Left lung (tissue), 10 donors: ENCODE results near the gene CLOCK. TPM values are rescaled to one million over a fixed set of nuclear protein-coding genes. Genes with fewer than 3 reads are reported as not detected.

Source experiments
- ATAC-seq: fragments of 200-7000 bp; cut with Tn5 transposase; one replicate; pipeline ENCODE4 v1.9.1; 2020; ENCODE audit warnings: moderate library complexity
- DNase-seq, 4 donors: peaks; one replicate each; pipeline ENCODE4 v3.0.0-alpha.2; 2013 to 2020
- H3K27ac ChIP-seq, 2 donors: fragments of 200-600 bp; sonication (generic) in 1 of 2; one replicate each; pipeline versions ENCODE4 v1.5.0 to v1.8.0; 2020 to 2021
- H3K27me3 ChIP-seq, 2 donors: fragments of 200-600 bp; sonication (generic) in 1 of 2; one replicate each; pipeline versions ENCODE4 v1.5.0 to v1.8.0; 2020 to 2021
- H3K36me3 ChIP-seq, 2 donors: fragments of 200-600 bp; sonication (generic) in 1 of 2; one replicate each; pipeline versions ENCODE4 v1.5.0 to v1.8.0; 2020 to 2021
- H3K4me1 ChIP-seq, 2 donors: fragments of 200-600 bp; one replicate each; pipeline ENCODE4 v1.8.0; 2021
- H3K4me3 ChIP-seq, 2 donors: fragments of 200-600 bp; sonication (generic) in 1 of 2; one replicate each; pipeline versions ENCODE4 v1.5.0 to v1.8.0; 2020 to 2021; ENCODE audit warnings: mild to moderate bottlenecking in 1 of 2
- H3K9me3 ChIP-seq, 2 donors: fragments of 200-600 bp; sonication (generic) in 1 of 2; one replicate each; pipeline versions ENCODE4 v1.5.0 to v1.8.0; 2020 to 2021
- intact Hi-C, 2 donors: fragments of 100-400 bp; cut with DNase I; formaldehyde crosslinking; loops; one replicate each; pipeline versions ENCODE4 v1.11.2 to v1.14.2; 2022
- polyA plus RNA-seq, 6 donors: library from polyadenylated mRNA; unstranded; fragments of 120-200 nt; gene quantifications; one replicate each; pipeline ENCODE4 v1.2.1, GENCODE V29; 2013; ENCODE audit not compliant: insufficient read length in 6 of 6
- total RNA-seq, 2 donors: library from RNA; stranded (reverse); fragmentation: NEBNext Ultra II Directional; extraction: Animal tissue kit (Norgen Biotek cat#: 25700); gene quantifications; one replicate each; pipeline ENCODE4 v1.2.1, GENCODE V29; 2021
- TF ChIP-seq, protein P1 (sequence below), 2 donors: fragments of 200-600 bp; sonication (generic) in 1 of 2; IDR thresholded peaks; one replicate each; pipeline versions ENCODE4 v1.5.0 to v1.8.0; 2021; ENCODE audit warnings: antibody characterized with exemption in 2 of 2
- donor health status: DM: no; HTN: yes; CAD: no.
- donor health status: DM: no; HTN: no; CAD: no.

The CLOCK gene
- total and polyA plus RNA-seq, 8 donors = 19.8 to 27.6 (median 21.7) TPM

DNA sequence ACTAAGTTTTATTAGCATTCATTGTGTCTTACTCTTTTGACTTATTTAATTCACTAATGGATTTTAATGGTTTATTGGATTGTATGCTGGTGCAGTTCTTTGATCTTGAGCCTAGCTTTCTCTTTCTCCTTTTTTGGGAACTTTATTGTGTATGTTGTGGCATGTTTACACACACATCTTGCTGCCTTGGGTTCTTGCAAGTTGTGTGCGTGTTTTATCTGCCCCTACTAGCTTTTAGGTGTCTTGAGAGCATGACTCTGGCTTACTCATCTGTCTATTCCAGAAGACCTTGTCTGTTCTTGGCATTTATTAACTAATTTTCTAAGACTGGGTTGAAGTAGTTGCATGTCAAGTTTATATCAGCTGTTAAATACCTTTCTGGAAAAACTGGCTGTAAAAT is 148.2 kb downstream of the CLOCK start:
- peak overlapping the region; percentile 98 to 99 for H3K27ac ChIP-seq
- intact Hi-C loops = no loop called here
- H3K27me3 ChIP-seq = no peaks in the 10 kb centered on the region
- H3K4me3 ChIP-seq = peak overlapping the region; percentile 88 to 93
- peaks cover 12 to 47% of the 10 kb centered on the region in 2 donors for H3K4me1 ChIP-seq
- ATAC-seq = no peak
- H3K9me3 ChIP-seq = no peaks in the 10 kb centered on the region
- TF ChIP-seq, protein P1, sequence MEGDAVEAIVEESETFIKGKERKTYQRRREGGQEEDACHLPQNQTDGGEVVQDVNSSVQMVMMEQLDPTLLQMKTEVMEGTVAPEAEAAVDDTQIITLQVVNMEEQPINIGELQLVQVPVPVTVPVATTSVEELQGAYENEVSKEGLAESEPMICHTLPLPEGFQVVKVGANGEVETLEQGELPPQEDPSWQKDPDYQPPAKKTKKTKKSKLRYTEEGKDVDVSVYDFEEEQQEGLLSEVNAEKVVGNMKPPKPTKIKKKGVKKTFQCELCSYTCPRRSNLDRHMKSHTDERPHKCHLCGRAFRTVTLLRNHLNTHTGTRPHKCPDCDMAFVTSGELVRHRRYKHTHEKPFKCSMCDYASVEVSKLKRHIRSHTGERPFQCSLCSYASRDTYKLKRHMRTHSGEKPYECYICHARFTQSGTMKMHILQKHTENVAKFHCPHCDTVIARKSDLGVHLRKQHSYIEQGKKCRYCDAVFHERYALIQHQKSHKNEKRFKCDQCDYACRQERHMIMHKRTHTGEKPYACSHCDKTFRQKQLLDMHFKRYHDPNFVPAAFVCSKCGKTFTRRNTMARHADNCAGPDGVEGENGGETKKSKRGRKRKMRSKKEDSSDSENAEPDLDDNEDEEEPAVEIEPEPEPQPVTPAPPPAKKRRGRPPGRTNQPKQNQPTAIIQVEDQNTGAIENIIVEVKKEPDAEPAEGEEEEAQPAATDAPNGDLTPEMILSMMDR (IDR thresholded peaks at IDR 0.05) = no peak
- peaks cover 0 to 33% of the 10 kb centered on the region in 2 donors for H3K36me3 ChIP-seq
- DNase-seq = no peak

GRCh38 chr4:55397520-55398321 is 149.0 kb downstream of the CLOCK start:
- DNase-seq = peak in 1 of 4 donors; percentile 58
- intact Hi-C loops = no loop called here
- Histone ChIP-seq H3K36me3 (peaks cover 0 to 29% of the 10 kb centered on the region in 2 donors), H3K9me3 (no peaks in the 10 kb centered on the region), H3K4me3 (peak overlapping the region; percentile 88 to 93), H3K27me3 (no peaks in the 10 kb centered on the region), H3K4me1 (peaks cover 12 to 47% of the 10 kb centered on the region in 2 donors), H3K27ac (peak overlapping the region; percentile 98 to 99)
- TF ChIP-seq, protein P1 (IDR thresholded peaks at IDR 0.05) = no peak
- ATAC-seq = peak; percentile 16

DNA sequence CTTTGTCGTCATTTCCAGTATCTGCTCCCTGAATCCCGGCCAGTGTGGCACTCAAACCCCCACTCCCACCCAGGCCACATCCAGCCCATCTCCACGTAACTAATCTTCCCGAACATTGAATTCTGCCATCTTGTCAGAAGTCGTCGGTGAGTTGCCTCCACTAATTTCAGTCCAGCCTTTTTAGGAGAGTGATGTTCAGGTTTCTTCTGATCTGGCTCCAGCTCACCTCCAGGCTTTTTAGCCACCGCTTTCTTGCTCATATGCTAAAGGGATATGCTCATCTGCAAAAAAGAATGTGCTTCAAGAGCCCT is 149.6 kb downstream of the CLOCK start:
- DNase-seq (peak in 1 of 4 donors; percentile 48), ATAC-seq (no peak)
- Histone ChIP-seq H3K4me1 (peaks cover 12 to 47% of the 10 kb centered on the region in 2 donors), H3K27ac (peak overlapping the region; percentile 98 to 99), H3K9me3 (no peaks in the 10 kb centered on the region), H3K27me3 (no peaks in the 10 kb centered on the region), H3K4me3 (peak overlapping the region; percentile 88 to 93), H3K36me3 (peaks cover 0 to 29% of the 10 kb centered on the region in 2 donors)
- intact Hi-C loops = no loop called here
- TF ChIP-seq, protein P1 (IDR thresholded peaks at IDR 0.05) = no peak

GRCh38 chr4:55396308-55397125 is 150.2 kb downstream of the CLOCK start:
- H3K4me1 ChIP-seq = peaks cover 12 to 43% of the 10 kb centered on the region in 2 donors
- H3K36me3 ChIP-seq = peaks cover 0 to 25% of the 10 kb centered on the region in 2 donors
- H3K4me3 ChIP-seq = peak overlapping the region; percentile 88 to 93
- intact Hi-C loops = no loop called here
- H3K27me3 ChIP-seq = no peaks in the 10 kb centered on the region
- TF ChIP-seq, protein P1 (IDR thresholded peaks at IDR 0.05) = no peak
- DNase-seq = peak; percentile 59 to 88 (median 67)
- peak overlapping the region; percentile 98 to 99 for H3K27ac ChIP-seq
- H3K9me3 ChIP-seq = no peaks in the 10 kb centered on the region
- ATAC-seq = peak; percentile 56
